Breast epithelium (tissue), 3 donors: ENCODE data around the gene CDH4.

Source experiments
- POLR2A ChIP-seq: fragments of 450-650 bp; IDR thresholded peaks from one replicate; pipeline ENCODE4 v1.6.1; 2016; ENCODE audit warnings: antibody characterized with exemption, mild to moderate bottlenecking, moderate library complexity
- POLR2AphosphoS5 ChIP-seq, 3 donors: sonication (generic); formaldehyde crosslinking; IDR thresholded peaks; one replicate each; pipeline ENCODE4 v1.6.1; 2017; ENCODE audit warnings: antibody characterized with exemption in 3 of 3
- TF ChIP-seq, protein P1 (sequence below), 3 donors: fragments of 450-650 bp; IDR thresholded peaks; one replicate each; pipeline ENCODE4 v1.5.1; 2016 to 2017; ENCODE audit warnings: antibody characterized with exemption in 3 of 3, mild to moderate bottlenecking in 3 of 3, moderate library complexity in 3 of 3

- TF ChIP-seq, protein P1, sequence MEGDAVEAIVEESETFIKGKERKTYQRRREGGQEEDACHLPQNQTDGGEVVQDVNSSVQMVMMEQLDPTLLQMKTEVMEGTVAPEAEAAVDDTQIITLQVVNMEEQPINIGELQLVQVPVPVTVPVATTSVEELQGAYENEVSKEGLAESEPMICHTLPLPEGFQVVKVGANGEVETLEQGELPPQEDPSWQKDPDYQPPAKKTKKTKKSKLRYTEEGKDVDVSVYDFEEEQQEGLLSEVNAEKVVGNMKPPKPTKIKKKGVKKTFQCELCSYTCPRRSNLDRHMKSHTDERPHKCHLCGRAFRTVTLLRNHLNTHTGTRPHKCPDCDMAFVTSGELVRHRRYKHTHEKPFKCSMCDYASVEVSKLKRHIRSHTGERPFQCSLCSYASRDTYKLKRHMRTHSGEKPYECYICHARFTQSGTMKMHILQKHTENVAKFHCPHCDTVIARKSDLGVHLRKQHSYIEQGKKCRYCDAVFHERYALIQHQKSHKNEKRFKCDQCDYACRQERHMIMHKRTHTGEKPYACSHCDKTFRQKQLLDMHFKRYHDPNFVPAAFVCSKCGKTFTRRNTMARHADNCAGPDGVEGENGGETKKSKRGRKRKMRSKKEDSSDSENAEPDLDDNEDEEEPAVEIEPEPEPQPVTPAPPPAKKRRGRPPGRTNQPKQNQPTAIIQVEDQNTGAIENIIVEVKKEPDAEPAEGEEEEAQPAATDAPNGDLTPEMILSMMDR (IDR thresholded peaks at IDR 0.05): no peak
- TF ChIP-seq POLR2A (no peak), POLR2AphosphoS5 (IDR thresholded peaks at IDR 0.05) (no peak)
These were observed 650.3 kb downstream of the CDH4 start for GRCh38 chr20:61902221-61902869.
